Measurements from ENCODE around the gene CYBC1.

CYBC1 gene

DNA sequence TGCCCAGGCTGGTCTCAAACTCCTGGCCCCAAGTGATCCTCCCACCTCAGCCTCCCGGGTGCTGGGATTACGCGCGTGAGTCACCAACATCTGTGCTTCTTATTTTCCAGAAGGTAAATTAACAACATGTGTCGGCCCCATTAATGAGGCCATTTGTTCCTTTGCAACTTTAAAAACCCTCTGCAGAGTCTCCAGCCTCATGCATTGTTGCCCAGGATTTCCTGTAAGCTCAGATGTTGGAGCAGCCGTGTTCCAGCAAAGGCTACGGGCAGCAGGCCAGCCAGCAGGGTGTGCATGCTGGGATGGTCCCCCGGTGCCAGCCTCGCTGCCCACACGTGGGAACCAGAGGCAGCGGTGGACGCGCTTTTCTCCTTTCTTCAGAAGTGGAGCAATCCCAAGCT, 51.5 kb downstream of the CYBC1 start:
- DNase-seq = peak in 26 of 42 donors; percentile 19 to 74 (median 43)
- intact Hi-C loops (cut with DNase I) = no loop called here

DNA sequence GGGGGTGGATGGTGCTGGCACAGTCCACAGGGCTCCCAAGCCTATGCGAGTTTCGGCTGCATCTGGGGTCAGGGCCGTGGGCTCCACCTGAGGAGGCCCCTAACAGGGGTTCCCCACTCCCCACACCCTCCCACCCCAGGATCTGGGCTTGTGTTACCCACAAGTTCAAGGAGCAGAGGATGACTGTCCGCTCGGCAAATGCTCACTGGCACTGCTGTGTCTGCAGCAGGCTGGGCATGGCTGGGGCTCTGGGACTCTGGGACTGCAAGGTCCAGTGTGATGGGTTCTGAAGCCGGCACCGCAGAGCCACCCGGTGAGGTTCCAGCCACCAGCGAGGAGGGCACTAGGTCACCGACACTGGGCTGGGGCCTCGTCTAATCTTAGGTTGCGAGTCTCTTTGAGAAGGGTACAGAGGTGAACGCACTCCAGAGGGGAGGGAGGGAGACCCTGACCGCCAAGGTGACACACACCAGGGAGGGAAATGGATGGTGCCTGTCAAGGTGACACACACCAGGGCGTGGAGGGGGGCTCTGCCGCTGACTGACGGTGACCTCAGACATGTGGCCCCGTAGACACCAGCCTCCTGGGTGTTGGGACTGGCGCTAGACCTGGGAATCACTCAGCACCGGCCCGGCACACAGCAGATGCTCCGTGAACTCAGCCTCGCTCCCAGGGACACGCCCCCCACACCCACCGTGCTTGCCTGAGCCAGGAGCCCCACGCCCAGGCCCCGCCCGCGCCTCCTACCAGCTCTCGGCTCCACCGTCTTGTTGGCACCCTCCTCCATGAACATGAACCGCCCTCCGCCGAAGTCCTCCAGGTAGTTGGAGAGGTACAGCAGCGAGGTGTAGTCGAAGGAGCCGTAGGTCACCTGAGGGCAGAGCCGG, 52.9 kb downstream of the CYBC1 start:
- intact Hi-C loops (cut with DNase I) = no loop called here
- DNase-seq = peak in 7 of 42 donors; percentile 11 to 64 (median 15)

DNA sequence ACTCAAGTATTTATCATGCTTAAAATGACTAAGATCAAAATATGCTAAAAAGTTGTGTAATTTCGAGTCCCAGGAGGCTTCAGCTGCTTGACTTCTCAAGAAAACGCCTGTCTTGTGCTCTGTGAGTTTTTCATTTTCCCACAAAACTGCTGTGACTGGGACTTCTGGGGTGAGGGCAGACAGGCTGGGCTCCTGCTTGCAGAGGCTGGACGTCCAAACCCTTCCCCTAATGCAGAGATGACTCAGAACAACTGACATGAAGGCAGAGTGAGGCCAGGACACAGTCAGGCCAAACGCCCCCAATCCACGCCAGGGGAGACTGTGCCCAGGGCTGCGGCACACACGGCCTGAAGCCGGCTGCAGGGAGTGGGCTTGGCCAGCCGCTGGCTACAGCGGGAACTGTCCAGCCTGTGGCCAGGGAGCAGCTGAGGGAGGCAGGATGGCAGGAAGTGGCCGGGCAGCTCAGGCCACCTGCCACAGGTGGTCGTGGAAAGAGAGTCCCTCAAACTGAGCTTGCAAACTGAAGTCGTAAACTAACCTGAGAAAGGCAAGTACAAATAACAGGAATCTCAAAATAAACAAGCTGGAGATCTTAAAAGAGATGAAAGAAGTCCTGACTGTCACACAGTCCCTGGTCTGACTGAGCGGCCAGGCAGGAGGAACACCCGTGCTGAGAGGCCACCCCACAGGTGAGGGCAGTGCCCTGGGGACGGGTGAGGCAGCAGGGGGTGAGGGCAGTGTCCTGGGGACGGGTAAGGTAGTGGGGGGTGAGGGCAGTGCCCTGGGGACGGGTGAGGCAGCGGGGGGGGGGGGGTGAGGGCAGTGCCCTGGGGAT, 53.7 kb downstream of the CYBC1 start:
- no peak for DNase-seq
- intact Hi-C loops (cut with DNase I) = no loop called here

DNA sequence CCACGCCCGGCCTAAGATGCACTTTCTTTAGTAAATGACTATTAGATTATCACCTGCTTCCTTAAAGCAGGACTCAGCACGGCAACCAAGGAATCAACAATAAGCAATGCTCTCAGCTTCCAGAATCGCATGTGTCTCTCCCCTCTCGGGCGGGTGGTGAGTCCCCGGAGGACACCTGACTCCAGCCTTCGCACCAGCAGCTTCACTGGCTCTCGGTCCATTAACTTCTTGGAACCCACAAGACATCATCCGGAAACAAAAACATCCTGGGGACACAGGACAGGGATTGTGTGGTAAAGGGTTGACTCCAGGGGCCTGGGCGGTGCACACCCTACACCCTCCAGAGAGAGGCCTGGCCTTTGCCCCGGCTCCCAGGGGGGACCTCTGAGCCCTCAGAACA, 56.3 kb downstream of the CYBC1 start:
- intact Hi-C loops (cut with DNase I) = no loop called here
- DNase-seq = no peak

DNA sequence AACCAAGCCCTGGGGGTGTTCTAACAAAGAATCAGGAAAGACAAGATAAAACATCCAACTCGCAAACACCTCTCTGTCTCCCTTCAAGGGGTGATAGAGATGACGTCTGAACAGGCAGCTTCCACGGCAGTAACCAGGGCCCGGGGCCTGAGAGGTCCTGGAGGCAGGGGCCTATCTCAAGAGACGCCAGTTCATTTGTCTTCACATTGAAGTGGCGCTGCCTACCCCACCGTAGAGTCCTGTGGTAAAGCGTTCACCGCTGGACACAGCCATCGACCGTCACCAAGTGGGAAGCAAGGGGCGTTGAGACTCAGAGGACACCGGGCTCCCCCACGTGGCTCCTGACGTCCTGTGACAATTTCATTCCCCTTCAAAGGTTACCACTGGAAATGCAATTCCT, 57.6 kb downstream of the CYBC1 start:
- DNase-seq = no peak
- intact Hi-C loops (cut with DNase I) = no loop called here
